ENCODE measurements around the gene BRAF. TPM values are rescaled to one million over a fixed set of nuclear protein-coding genes. Genes with fewer than 3 reads are reported as not detected.

The BRAF gene
- polyA plus RNA-seq, 1 donor (not counting 4 experiments of a cell fraction or from before 2014, with no cell fraction given): 12.4 TPM

DNA sequence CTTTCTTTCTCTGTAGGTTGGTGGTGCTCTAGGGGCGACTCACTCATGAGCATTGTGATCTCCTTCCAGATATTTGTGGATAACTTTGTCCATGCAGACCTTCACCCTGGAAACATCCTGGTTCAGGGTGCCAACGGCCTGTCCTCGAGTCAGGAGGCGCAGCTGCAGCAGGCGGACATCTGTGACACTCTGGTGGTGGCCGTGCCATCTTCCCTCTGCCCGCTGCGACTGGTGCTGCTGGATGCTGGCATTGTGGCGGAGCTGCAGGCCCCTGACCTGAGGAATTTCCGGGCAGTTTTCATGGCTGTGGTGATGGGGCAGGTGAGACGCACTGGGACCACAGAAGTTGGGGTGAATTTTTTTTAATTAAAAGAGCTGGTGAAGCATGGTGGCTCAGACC lies 237.8 kb downstream of the BRAF start:
- no peaks in the 10 kb centered on the region for H3K4me1 ChIP-seq (ENCODE audit: control insufficient read depth, extremely low read depth, insufficient read depth, low read length)
- peaks cover 3 to 7% of the 10 kb centered on the region in 2 experiments for H3K36me3 ChIP-seq (ENCODE audit: control insufficient read depth in 2 of 2, extremely low read depth in 1 of 2, insufficient read depth in 2 of 2, low read length in 2 of 2)
- dilution Hi-C loops (cut with MboI; ENCODE audit: extremely low pct_ligation_motif_present, low sequenced_read_pairs): no loop called here
- no peak overlapping the region for H3K27ac ChIP-seq (ENCODE audit: control insufficient read depth, insufficient read depth, low read length)
- DNase-seq (ENCODE audit: low read depth, low spot score): no peak
- H4K20me1 ChIP-seq (ENCODE audit: control insufficient read depth, extremely low read depth, insufficient read depth, low read length): no peaks in the 10 kb centered on the region
- no peaks in the 10 kb centered on the region for H3K79me2 ChIP-seq (ENCODE audit: control insufficient read depth, insufficient read depth, low read length)
- no peaks in the 10 kb centered on the region for H3K27me3 ChIP-seq (ENCODE audit: control insufficient read depth, extremely low read depth, insufficient read depth, low read length)
- FAIRE-seq: no peak
- H3K9me3 ChIP-seq (ENCODE audit: control insufficient read depth, low read depth, low read length): no peaks in the 10 kb centered on the region
- TF ChIP-seq, protein P1, sequence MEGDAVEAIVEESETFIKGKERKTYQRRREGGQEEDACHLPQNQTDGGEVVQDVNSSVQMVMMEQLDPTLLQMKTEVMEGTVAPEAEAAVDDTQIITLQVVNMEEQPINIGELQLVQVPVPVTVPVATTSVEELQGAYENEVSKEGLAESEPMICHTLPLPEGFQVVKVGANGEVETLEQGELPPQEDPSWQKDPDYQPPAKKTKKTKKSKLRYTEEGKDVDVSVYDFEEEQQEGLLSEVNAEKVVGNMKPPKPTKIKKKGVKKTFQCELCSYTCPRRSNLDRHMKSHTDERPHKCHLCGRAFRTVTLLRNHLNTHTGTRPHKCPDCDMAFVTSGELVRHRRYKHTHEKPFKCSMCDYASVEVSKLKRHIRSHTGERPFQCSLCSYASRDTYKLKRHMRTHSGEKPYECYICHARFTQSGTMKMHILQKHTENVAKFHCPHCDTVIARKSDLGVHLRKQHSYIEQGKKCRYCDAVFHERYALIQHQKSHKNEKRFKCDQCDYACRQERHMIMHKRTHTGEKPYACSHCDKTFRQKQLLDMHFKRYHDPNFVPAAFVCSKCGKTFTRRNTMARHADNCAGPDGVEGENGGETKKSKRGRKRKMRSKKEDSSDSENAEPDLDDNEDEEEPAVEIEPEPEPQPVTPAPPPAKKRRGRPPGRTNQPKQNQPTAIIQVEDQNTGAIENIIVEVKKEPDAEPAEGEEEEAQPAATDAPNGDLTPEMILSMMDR (optimal IDR thresholded peaks at IDR 0.05 in 1 of 3, IDR thresholded peaks at IDR 0.05 in 1 of 3, conservative IDR thresholded peaks at IDR 0.05 in 1 of 3; ENCODE audit: extremely low read depth in 1 of 3, insufficient read depth in 2 of 3, low read length in 3 of 3): no peak
- TF ChIP-seq EZH2 (IDR thresholded peaks at IDR 0.05; ENCODE audit: low read length): no peak
- H3K9me1 ChIP-seq (ENCODE audit: control insufficient read depth, extremely low read depth, insufficient read depth, low read length): no peaks in the 10 kb centered on the region
- no peak overlapping the region for H3K9ac ChIP-seq (ENCODE audit: control insufficient read depth, extremely low read depth, insufficient read depth, low read length)
- H3K4me3 ChIP-seq (ENCODE audit: control insufficient read depth in 2 of 3, extremely low read depth in 1 of 3, insufficient read depth in 2 of 3, low read depth in 1 of 3, low read length in 3 of 3): no peak overlapping the region
- H2AFZ ChIP-seq (ENCODE audit: control insufficient read depth, low read length): no peak overlapping the region
- H3K4me2 ChIP-seq (ENCODE audit: control insufficient read depth, extremely low read depth, insufficient read depth, low read depth, low read length): no peak overlapping the region

DNA sequence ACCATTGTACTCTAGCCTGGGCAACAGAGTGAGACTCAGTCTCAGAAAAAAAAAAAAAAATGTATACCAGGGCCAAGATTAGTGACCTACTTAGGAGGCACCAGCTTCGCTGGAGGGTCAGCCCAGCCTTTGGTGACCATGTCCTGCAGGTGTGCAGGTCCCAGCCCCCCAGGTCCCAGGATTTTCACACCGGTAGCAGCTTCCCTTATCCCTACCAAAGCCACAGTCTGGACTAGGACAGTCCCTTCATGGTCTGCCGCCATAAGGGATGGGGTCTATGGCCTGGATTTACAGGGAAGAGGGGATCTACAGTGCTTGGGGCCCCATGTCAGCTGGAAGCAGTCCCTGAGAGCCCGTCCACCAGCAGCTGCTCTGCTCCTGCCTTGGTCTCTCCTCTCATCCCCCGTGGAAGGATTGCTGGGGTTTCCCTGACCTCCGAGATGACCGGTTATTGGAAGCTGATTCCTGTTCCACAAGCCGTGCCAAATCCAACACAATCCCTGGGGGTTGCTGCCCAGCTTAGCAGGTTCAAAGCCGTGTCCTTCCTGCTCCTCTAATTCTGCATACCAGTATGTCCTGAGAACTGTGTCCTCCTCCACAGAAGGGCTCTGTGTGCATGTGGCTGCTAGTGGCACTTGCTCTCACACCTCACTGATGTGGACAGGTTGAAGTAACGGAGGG lies 239.2 kb downstream of the BRAF start:
- H3K4me3 ChIP-seq (ENCODE audit: control insufficient read depth in 2 of 3, extremely low read depth in 1 of 3, insufficient read depth in 2 of 3, low read depth in 1 of 3, low read length in 3 of 3): no peak overlapping the region
- H3K27me3 ChIP-seq (ENCODE audit: control insufficient read depth, extremely low read depth, insufficient read depth, low read length): no peaks in the 10 kb centered on the region
- no peak overlapping the region for H3K27ac ChIP-seq (ENCODE audit: control insufficient read depth, insufficient read depth, low read length)
- FAIRE-seq (no peak), DNase-seq (ENCODE audit: low read depth, low spot score) (no peak)
- H3K4me1 ChIP-seq (ENCODE audit: control insufficient read depth, extremely low read depth, insufficient read depth, low read length): no peaks in the 10 kb centered on the region
- H3K9ac ChIP-seq (ENCODE audit: control insufficient read depth, extremely low read depth, insufficient read depth, low read length): no peak overlapping the region
- H3K36me3 ChIP-seq (ENCODE audit: control insufficient read depth in 2 of 2, extremely low read depth in 1 of 2, insufficient read depth in 2 of 2, low read length in 2 of 2): peaks cover 7% of the 10 kb centered on the region in 2 experiments
- no peaks in the 10 kb centered on the region for H3K9me3 ChIP-seq (ENCODE audit: control insufficient read depth, low read depth, low read length)
- H3K79me2 ChIP-seq (ENCODE audit: control insufficient read depth, insufficient read depth, low read length): no peaks in the 10 kb centered on the region
- no peak overlapping the region for H2AFZ ChIP-seq (ENCODE audit: control insufficient read depth, low read length)
- dilution Hi-C loops (cut with MboI; ENCODE audit: extremely low pct_ligation_motif_present, low sequenced_read_pairs): no loop called here
- no peaks in the 10 kb centered on the region for H3K9me1 ChIP-seq (ENCODE audit: control insufficient read depth, extremely low read depth, insufficient read depth, low read length)
- H3K4me2 ChIP-seq (ENCODE audit: control insufficient read depth, extremely low read depth, insufficient read depth, low read depth, low read length): no peak overlapping the region
- TF ChIP-seq, protein P1 (optimal IDR thresholded peaks at IDR 0.05 in 1 of 3, IDR thresholded peaks at IDR 0.05 in 1 of 3, conservative IDR thresholded peaks at IDR 0.05 in 1 of 3; ENCODE audit: extremely low read depth in 1 of 3, insufficient read depth in 2 of 3, low read length in 3 of 3): no peak
- TF ChIP-seq EZH2 (IDR thresholded peaks at IDR 0.05; ENCODE audit: low read length): no peak
- no peaks in the 10 kb centered on the region for H4K20me1 ChIP-seq (ENCODE audit: control insufficient read depth, extremely low read depth, insufficient read depth, low read length)
